ENCODE results near the gene DGKQ.

DNA sequence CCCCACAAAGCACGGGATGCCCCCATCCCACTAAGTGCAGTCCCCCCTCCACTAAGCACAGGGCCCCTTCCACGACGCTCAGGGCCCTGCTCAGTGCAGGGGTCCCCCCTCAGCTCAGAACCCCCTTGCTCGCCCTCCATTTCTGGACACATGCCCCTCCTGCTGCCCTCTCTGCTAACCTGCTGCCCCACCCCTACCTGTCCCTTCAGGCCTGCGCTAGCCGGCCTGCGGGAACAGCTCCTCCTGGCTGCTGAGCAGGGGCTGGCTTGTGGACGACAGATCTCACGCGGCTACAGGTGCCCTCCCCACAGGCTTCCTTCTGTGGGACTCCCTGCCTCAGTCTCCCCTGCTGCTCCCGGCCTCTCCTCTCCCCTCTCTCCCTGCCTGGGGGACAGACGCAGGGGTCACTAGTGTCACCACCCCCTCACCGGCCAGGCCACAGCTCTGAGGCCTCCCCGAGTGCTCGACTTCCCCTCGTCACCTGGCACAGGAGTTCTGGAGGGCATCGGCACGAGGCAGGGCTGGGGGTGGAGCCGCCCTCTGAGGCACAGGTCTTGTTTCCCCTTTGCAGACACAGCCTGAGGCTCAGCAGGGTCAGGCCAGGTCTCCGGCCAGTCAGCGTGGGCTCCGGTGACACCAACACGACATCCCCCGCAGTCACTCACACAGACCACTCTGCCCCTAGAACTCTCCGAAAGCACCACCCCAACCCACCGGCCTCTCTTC lies 62.8 kb downstream of the DGKQ start:
- TF ChIP-seq OSR1 (CRISPR knock-in tag; IDR thresholded peaks at IDR 0.05): no peak
- TF ChIP-seq ZNF565 (CRISPR knock-in tag; conservative IDR thresholded peaks at IDR 0.05; ENCODE audit: low read depth): no peak
- TF ChIP-seq, protein P1, sequence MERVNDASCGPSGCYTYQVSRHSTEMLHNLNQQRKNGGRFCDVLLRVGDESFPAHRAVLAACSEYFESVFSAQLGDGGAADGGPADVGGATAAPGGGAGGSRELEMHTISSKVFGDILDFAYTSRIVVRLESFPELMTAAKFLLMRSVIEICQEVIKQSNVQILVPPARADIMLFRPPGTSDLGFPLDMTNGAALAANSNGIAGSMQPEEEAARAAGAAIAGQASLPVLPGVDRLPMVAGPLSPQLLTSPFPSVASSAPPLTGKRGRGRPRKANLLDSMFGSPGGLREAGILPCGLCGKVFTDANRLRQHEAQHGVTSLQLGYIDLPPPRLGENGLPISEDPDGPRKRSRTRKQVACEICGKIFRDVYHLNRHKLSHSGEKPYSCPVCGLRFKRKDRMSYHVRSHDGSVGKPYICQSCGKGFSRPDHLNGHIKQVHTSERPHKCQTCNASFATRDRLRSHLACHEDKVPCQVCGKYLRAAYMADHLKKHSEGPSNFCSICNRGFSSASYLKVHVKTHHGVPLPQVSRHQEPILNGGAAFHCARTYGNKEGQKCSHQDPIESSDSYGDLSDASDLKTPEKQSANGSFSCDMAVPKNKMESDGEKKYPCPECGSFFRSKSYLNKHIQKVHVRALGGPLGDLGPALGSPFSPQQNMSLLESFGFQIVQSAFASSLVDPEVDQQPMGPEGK (CRISPR knock-in tag; IDR thresholded peaks at IDR 0.05; ENCODE audit: borderline replicate concordance): no peak
- TF ChIP-seq ZFP30 (CRISPR knock-in tag; IDR thresholded peaks at IDR 0.05): no peak
- TF ChIP-seq ZNF70 (CRISPR knock-in tag; IDR thresholded peaks at IDR 0.05): no peak
- TF ChIP-seq RARB (CRISPR knock-in tag; IDR thresholded peaks at IDR 0.05): no peak
- no peak for TF ChIP-seq ISL1 (CRISPR knock-in tag; IDR thresholded peaks at IDR 0.05)
- no peak for TF ChIP-seq ZFP3 (CRISPR knock-in tag; IDR thresholded peaks at IDR 0.05)
- no peak for TF ChIP-seq ESRRG (CRISPR knock-in tag; IDR thresholded peaks at IDR 0.05)
- no peak for TF ChIP-seq PPARA (CRISPR knock-in tag; IDR thresholded peaks at IDR 0.05; ENCODE audit: borderline replicate concordance)
- TF ChIP-seq ARNTL (CRISPR knock-in tag; IDR thresholded peaks at IDR 0.05; ENCODE audit: borderline replicate concordance, low read depth): no peak
- no peak for TF ChIP-seq ZNF8 (CRISPR knock-in tag; IDR thresholded peaks at IDR 0.05)
